Activated T-cell treated with anti-CD3 and anti-CD28 coated beads for 4 hours (primary cell): ENCODE data around the gene DOK1.

Experiments used
- DNase-seq: peaks from one replicate; pipeline ENCODE4 v3.0.0-alpha.2; 2020

DOK1 gene

GRCh38 chr2:74603282-74604000 lies 48.9 kb downstream of the DOK1 start:
- no peak for DNase-seq

GRCh38 chr2:74606927-74607326 lies 52.4 kb downstream of the DOK1 start:
- no peak for DNase-seq
